SK-N-SH treated with all-trans-retinoic acid at 6 μM for 48 hours (cell line): ENCODE data around the gene MEX3A.
A peak's percentile ranks its signal among the peaks of the same experiment; 100 is the strongest.

Experiments
- ATAC-seq: fragments of 200-7000 bp; cut with Tn5 transposase; 3 replicates; pipeline ENCODE4 v1.9.1; 2020; ENCODE audit warnings: mild to moderate bottlenecking, moderate library complexity
- ARNTL ChIP-seq: fragments of 450-650 bp; formaldehyde crosslinking; IDR thresholded peaks from 2 replicates; pipeline ENCODE4 v1.5.0; 2020; ENCODE audit warnings: low read depth, mild to moderate bottlenecking, moderate library complexity, borderline replicate concordance
- CREB5 ChIP-seq: fragments of 250-450 bp; sonication (Bioruptor Pico); IDR thresholded peaks from 2 replicates; pipeline ENCODE4 v1.5.1; 2020; ENCODE audit warnings: low read depth, mild to moderate bottlenecking, moderate library complexity
- CSDC2 ChIP-seq: fragments of 250-450 bp; sonication (Bioruptor Pico); IDR thresholded peaks from 2 replicates; pipeline ENCODE4 v1.5.0; 2020; ENCODE audit warnings: mild to moderate bottlenecking, moderate library complexity
- ISL1 ChIP-seq: fragments of 250-450 bp; sonication (Bioruptor Pico); IDR thresholded peaks from 2 replicates; pipeline ENCODE4 v2.1.2; 2022; ENCODE audit warnings: mild to moderate bottlenecking, moderate library complexity
- OSR1 ChIP-seq: fragments of 250-450 bp; sonication (Bioruptor Pico); IDR thresholded peaks from 2 replicates; pipeline ENCODE4 v1.8.0; 2022; ENCODE audit warnings: moderate library complexity, mild to moderate bottlenecking, inconsistent platforms
- PATZ1 ChIP-seq: fragments of 250-450 bp; sonication (Bioruptor Pico); IDR thresholded peaks from 2 replicates; pipeline ENCODE4 v1.8.0; 2020; ENCODE audit warnings: mild to moderate bottlenecking, moderate library complexity, borderline replicate concordance
- POU6F1 ChIP-seq: fragments of 250-450 bp; sonication (Bioruptor Pico); IDR thresholded peaks from 2 replicates; pipeline ENCODE4 v1.8.0; 2021; ENCODE audit warnings: low read depth, mild to moderate bottlenecking, moderate library complexity, borderline replicate concordance
- PPARA ChIP-seq: fragments of 250-450 bp; sonication (Bioruptor Pico); IDR thresholded peaks from 2 replicates; pipeline ENCODE4 v1.5.0; 2020; ENCODE audit warnings: mild to moderate bottlenecking, borderline replicate concordance
- SNAI2 ChIP-seq: fragments of 250-450 bp; sonication (Bioruptor Pico); IDR thresholded peaks from 2 replicates; pipeline ENCODE4 v1.5.0; 2020; ENCODE audit warnings: mild to moderate bottlenecking, moderate library complexity
- TCF4 ChIP-seq: fragments of 250-450 bp; sonication (Bioruptor Pico); IDR thresholded peaks from 2 replicates; pipeline ENCODE4 v1.8.0; 2021; ENCODE audit warnings: mild to moderate bottlenecking, moderate library complexity, borderline replicate concordance
- TOX ChIP-seq: fragments of 250-450 bp; sonication (Bioruptor Pico); IDR thresholded peaks from 2 replicates; pipeline ENCODE4 v1.8.0; 2021; ENCODE audit warnings: mild to moderate bottlenecking, moderate library complexity, borderline replicate concordance
- TSHZ2 ChIP-seq: fragments of 250-450 bp; sonication (Bioruptor Pico); IDR thresholded peaks from 2 replicates; pipeline ENCODE4 v1.5.0; 2020; ENCODE audit warnings: mild to moderate bottlenecking, moderate library complexity
- ZC3H10 ChIP-seq: fragments of 250-450 bp; sonication (Bioruptor Pico); IDR thresholded peaks from 2 replicates; pipeline ENCODE4 v1.5.1; 2021; ENCODE audit warnings: mild to moderate bottlenecking, moderate library complexity
- ZFP3 ChIP-seq: fragments of 250-450 bp; sonication (Bioruptor Pico); IDR thresholded peaks from 2 replicates; pipeline ENCODE4 v1.5.0; 2020; ENCODE audit warnings: mild to moderate bottlenecking, moderate library complexity
- ZFP30 ChIP-seq: fragments of 450-650 bp; formaldehyde crosslinking; IDR thresholded peaks from 2 replicates; pipeline ENCODE4 v1.5.0; 2022; ENCODE audit warnings: mild to moderate bottlenecking, moderate library complexity
- ZNF565 ChIP-seq: fragments of 450-650 bp; formaldehyde crosslinking; conservative IDR thresholded peaks from 2 replicates; pipeline ENCODE4 v1.5.0; 2020; ENCODE audit warnings: low read depth, mild to moderate bottlenecking, moderate library complexity
- ZNF70 ChIP-seq: fragments of 450-650 bp; formaldehyde crosslinking; IDR thresholded peaks from 2 replicates; pipeline ENCODE4 v1.5.0; 2020; ENCODE audit warnings: mild to moderate bottlenecking, moderate library complexity
- ZNF8 ChIP-seq: fragments of 450-650 bp; formaldehyde crosslinking; IDR thresholded peaks from 2 replicates; pipeline ENCODE4 v1.5.0; 2020; ENCODE audit warnings: mild to moderate bottlenecking, moderate library complexity

MEX3A gene

GRCh38 chr1:156082309-156083091 lies at the start of gene MEX3A:
TSS of gene MEX3A (minus strand) at chr1:156082465. CDS start at chr1:156081998, 467 bp downstream.
- TF ChIP-seq ZFP30 (CRISPR knock-in tag) (no peak), PATZ1 (CRISPR knock-in tag) (peak; percentile 27; the same call in 1 of the 2 replicates), ISL1 (CRISPR knock-in tag) (no peak), PPARA (no peak), ZNF565 (CRISPR knock-in tag) (no peak), TOX (no peak), CREB5 (CRISPR knock-in tag) (no peak)
- ATAC-seq = peak; percentile 79

GRCh38 chr1:156130578-156130942 lies 48.3 kb upstream of the MEX3A start:
- no peak for TF ChIP-seq ARNTL (CRISPR knock-in tag)
- no peak for TF ChIP-seq ZNF8
- no peak for TF ChIP-seq TCF4 (CRISPR knock-in tag)
- TF ChIP-seq PATZ1 (CRISPR knock-in tag) = no peak
- TF ChIP-seq ZNF70 = no peak
- TF ChIP-seq TOX = no peak
- TF ChIP-seq ZFP3 (CRISPR knock-in tag) = no peak
- TF ChIP-seq CSDC2 (CRISPR knock-in tag) = no peak
- no peak for TF ChIP-seq OSR1 (CRISPR knock-in tag)
- no peak for TF ChIP-seq SNAI2
- TF ChIP-seq TSHZ2 (CRISPR knock-in tag) = no peak
- no peak for TF ChIP-seq ZC3H10 (CRISPR knock-in tag)
- TF ChIP-seq POU6F1 = no peak
- no peak for ATAC-seq

GRCh38 chr1:156129687-156130577 lies 47.7 kb upstream of the MEX3A start:
- TF ChIP-seq ZFP30 (CRISPR knock-in tag) (no peak), TOX (peak; percentile 64; the same call in 1 of the 2 replicates), TSHZ2 (CRISPR knock-in tag) (no peak), ZFP3 (CRISPR knock-in tag) (peak; percentile 42; the same call in 1 of the 2 replicates), PATZ1 (CRISPR knock-in tag) (peak; percentile 68), CSDC2 (CRISPR knock-in tag) (no peak)
- peak; percentile 41 for ATAC-seq
